IPS-18a (cell line): ENCODE measurements around the gene TREM2.
A peak's percentile ranks its signal among the peaks of the same experiment; 100 is the strongest.

Source experiments
- H3K27ac ChIP-seq: one replicate; pipeline ENCODE4 v1.5.1; 2013; ENCODE audit warnings: low read length
- H3K27me3 ChIP-seq: one replicate; pipeline ENCODE4 v1.6.1; 2013; ENCODE audit warnings: mild to moderate bottlenecking, low read length; ENCODE audit not compliant: control insufficient read depth, insufficient read depth
- H3K36me3 ChIP-seq: one replicate; pipeline ENCODE4 v1.6.1; 2013; ENCODE audit warnings: low read depth, low read length; ENCODE audit not compliant: control insufficient read depth
- H3K4me1 ChIP-seq: one replicate; pipeline ENCODE4 v1.6.1; 2013; ENCODE audit warnings: low read depth, low read length; ENCODE audit not compliant: control insufficient read depth
- H3K4me3 ChIP-seq: one replicate; pipeline ENCODE4 v1.5.1; 2013; ENCODE audit warnings: low read length
- H3K9ac ChIP-seq: one replicate; pipeline ENCODE4 v1.6.1; 2013; ENCODE audit warnings: mild to moderate bottlenecking, low read length, moderate library complexity
- H3K9me3 ChIP-seq: one replicate; pipeline ENCODE4 v1.6.1; 2013; ENCODE audit warnings: low read depth, low read length; ENCODE audit not compliant: control insufficient read depth

Gene TREM2

DNA sequence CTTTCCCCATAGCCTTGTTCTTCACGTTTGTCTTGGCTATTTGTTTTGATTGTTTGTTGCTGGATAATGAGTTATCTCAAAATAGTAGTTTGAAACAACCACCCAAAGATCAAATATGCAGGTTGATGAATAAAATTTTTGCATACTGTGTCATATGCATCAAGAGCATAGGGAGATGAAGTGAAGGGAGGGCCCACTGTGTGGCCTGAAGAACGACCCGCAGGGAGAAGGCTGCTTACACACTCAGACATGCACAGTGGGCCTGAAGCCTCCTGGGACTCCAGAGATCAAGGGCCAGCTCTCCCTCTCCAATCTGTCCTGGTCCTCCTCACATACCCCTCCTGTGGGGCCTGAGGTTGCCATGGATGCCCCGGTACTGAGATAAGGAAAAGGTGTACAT, 16.2 kb upstream of the TREM2 start:
- Histone ChIP-seq H3K9ac (no peak overlapping the region), H3K36me3 (no peaks in the 10 kb centered on the region), H3K27ac (no peak overlapping the region), H3K4me3 (no peak overlapping the region), H3K9me3 (no peaks in the 10 kb centered on the region), H3K4me1 (no peaks in the 10 kb centered on the region), H3K27me3 (no peaks in the 10 kb centered on the region)

DNA sequence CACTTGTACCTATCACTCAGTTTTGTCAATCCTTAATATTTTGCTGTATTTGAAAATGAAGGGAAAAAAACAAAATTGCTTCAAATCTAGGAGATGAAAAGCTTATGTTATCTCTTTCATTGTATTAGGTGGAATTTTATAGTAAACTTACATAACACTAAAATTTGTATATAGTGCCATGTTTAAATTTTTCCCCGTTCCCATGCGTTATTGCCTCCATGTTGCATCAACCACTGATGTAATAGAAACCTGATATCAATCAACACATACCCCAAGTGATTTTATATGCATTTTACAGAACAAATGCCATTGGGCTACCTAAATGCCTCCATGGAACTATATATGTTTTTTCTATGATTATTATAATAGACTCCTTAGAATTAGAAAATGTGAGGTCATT, 14.8 kb upstream of the TREM2 start:
- H3K27me3 ChIP-seq: no peaks in the 10 kb centered on the region
- no peak overlapping the region for H3K4me3 ChIP-seq
- H3K27ac ChIP-seq: no peak overlapping the region
- no peaks in the 10 kb centered on the region for H3K36me3 ChIP-seq
- H3K4me1 ChIP-seq: no peaks in the 10 kb centered on the region
- H3K9me3 ChIP-seq: no peaks in the 10 kb centered on the region
- H3K9ac ChIP-seq: no peak overlapping the region

- no peaks in the 10 kb centered on the region for H3K36me3 ChIP-seq
- no peak overlapping the region for H3K27ac ChIP-seq
- H3K9ac ChIP-seq: no peak overlapping the region
- no peaks in the 10 kb centered on the region for H3K27me3 ChIP-seq
- H3K4me3 ChIP-seq: no peak overlapping the region
- H3K4me1 ChIP-seq: no peaks in the 10 kb centered on the region
- H3K9me3 ChIP-seq: no peaks in the 10 kb centered on the region
These were observed 14.4 kb upstream of the TREM2 start for GRCh38 chr6:41177287-41177686.

- Histone ChIP-seq H3K27ac (no peak overlapping the region), H3K27me3 (no peaks in the 10 kb centered on the region), H3K4me1 (peaks cover 7% of the 10 kb centered on the region), H3K36me3 (no peaks in the 10 kb centered on the region), H3K4me3 (no peak overlapping the region), H3K9me3 (no peaks in the 10 kb centered on the region), H3K9ac (no peak overlapping the region)
These were observed 13.3 kb upstream of the TREM2 start for GRCh38 chr6:41176189-41176588.

DNA sequence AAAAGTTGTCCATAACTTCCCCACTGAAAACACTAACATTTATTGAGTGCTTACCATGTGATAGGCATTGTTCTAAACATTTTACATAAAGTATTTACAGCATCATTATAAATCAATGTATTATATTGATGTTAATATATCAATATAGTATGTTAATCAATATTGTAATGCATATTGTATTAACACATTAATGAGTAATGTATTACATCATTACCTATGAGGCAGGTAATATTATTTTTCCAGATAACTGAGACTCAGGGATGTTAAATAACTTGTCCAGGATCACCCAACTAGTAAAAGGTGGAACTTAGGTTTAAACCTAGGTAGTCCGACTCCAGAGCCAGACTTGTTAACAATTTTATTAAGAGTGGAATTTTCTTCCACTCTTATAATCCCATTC, 12.2 kb upstream of the TREM2 start:
- Histone ChIP-seq H3K4me3 (no peak overlapping the region), H3K4me1 (peaks cover 18% of the 10 kb centered on the region), H3K9me3 (no peaks in the 10 kb centered on the region), H3K36me3 (no peaks in the 10 kb centered on the region), H3K9ac (no peak overlapping the region), H3K27me3 (no peaks in the 10 kb centered on the region), H3K27ac (no peak overlapping the region)

GRCh38 chr6:41174610-41175009, 11.7 kb upstream of the TREM2 start:
- no peaks in the 10 kb centered on the region for H3K9me3 ChIP-seq
- peaks cover 19% of the 10 kb centered on the region for H3K4me1 ChIP-seq
- H3K27me3 ChIP-seq: no peaks in the 10 kb centered on the region
- H3K27ac ChIP-seq: no peak overlapping the region
- no peak overlapping the region for H3K9ac ChIP-seq
- no peaks in the 10 kb centered on the region for H3K36me3 ChIP-seq
- no peak overlapping the region for H3K4me3 ChIP-seq

GRCh38 chr6:41171908-41172307, 9.0 kb upstream of the TREM2 start:
- Histone ChIP-seq H3K9ac (no peak overlapping the region), H3K9me3 (no peaks in the 10 kb centered on the region), H3K27me3 (no peaks in the 10 kb centered on the region), H3K36me3 (no peaks in the 10 kb centered on the region), H3K4me3 (peak overlapping the region; percentile 7), H3K27ac (peak overlapping the region; percentile 85), H3K4me1 (peaks cover 19% of the 10 kb centered on the region)

DNA sequence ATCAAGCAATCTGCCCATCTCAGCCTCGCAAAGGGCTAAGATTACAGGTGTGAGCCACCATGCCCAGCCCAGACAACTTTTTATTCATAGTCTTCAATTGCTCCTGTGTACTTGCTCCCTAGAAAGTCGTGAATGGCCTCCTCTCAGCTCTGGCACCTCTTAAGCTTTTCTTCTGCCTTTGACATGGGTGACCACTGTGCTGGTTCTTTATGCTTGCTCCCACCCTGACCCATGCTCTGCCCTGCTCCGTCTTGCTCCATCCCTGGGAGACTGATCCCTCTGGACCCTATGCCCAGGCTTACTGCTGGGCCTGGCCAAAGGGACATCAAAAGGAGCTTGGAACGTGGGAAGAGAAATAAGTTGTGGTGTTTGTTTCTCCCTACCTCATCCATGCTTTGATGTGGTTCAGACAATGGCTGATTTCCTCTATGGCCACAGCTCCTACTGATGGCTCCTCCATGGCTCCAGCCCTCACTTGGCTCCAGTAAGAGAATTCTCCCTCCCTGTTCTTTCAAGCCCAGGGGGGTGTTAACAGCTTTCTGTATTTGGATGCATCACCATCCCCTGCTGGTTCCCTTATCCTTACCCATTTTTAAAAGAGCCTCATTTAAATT, 7.7 kb upstream of the TREM2 start:
- no peak overlapping the region for H3K27ac ChIP-seq
- no peaks in the 10 kb centered on the region for H3K9me3 ChIP-seq
- no peak overlapping the region for H3K4me3 ChIP-seq
- no peaks in the 10 kb centered on the region for H3K36me3 ChIP-seq
- H3K9ac ChIP-seq: no peak overlapping the region
- peaks cover 19% of the 10 kb centered on the region for H3K4me1 ChIP-seq
- H3K27me3 ChIP-seq: no peaks in the 10 kb centered on the region

DNA sequence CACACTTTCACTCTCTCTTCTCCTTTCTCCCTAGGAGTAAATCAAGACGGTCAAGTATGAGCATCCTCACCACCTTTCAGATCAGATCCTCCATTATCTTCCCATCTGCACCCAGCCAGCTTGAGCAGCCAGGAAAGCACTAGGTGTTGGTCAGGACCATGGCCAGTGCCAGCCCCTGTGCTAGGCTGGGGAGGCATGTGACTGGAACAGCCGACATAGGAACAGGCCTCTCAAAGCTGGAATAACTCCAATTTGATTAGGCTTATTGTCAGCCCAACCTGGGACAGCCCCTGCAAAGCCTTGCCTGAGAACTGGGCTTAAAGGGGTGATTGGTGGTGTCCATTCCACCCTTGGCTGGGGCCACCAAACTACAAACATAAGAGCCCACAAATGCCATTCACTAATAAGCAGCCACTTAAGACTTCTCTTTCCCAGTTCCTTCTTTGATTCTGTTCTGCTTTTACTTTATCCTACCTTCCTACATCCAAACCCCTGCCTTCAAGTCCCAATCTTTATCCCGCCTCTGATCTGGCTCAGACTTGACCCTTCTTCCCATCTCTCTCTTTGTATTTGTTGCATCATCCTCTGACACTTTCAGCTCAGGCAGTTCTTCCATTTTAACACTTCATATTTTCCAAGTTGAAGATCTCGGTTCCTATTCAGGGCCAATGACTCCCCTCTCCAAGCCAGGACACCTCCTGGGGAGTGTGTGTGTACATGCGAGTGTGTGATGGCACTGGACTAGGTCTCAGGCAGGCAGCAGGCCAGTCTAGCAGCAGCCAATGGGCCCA, 4.5 kb upstream of the TREM2 start:
- Histone ChIP-seq H3K9ac (no peak overlapping the region), H3K27ac (no peak overlapping the region), H3K27me3 (no peaks in the 10 kb centered on the region), H3K36me3 (no peaks in the 10 kb centered on the region), H3K9me3 (no peaks in the 10 kb centered on the region), H3K4me3 (no peak overlapping the region), H3K4me1 (peaks cover 19% of the 10 kb centered on the region)

DNA sequence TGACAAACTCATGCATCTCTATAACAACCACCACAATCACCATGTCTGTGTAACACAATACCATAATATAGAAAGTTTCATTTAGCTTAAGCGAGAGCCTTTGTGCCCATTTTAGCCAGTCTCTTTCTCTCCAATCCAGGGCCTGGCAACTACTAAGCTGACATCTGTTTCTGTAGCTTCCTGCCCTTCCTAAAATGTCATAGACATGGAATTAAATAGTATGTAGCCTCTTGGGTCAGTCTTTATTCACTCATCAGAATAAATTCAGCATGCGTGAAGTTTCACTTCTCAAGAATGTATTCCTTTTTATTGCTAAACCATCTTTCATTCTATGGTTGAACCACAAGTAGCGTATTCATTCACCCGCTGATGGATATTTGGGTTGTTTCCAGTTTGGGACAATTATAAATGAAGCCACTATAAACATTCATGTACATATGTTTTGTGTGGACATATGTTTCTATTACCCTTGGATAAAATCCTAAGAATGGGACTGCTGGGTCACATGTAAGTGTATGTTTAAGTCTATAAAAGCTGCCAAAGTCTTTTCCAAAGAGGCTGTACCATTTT, 1.7 kb upstream of the TREM2 start:
- Histone ChIP-seq H3K4me3 (no peak overlapping the region), H3K4me1 (no peaks in the 10 kb centered on the region), H3K27ac (no peak overlapping the region), H3K27me3 (no peaks in the 10 kb centered on the region), H3K9ac (no peak overlapping the region), H3K9me3 (no peaks in the 10 kb centered on the region), H3K36me3 (no peaks in the 10 kb centered on the region)

DNA sequence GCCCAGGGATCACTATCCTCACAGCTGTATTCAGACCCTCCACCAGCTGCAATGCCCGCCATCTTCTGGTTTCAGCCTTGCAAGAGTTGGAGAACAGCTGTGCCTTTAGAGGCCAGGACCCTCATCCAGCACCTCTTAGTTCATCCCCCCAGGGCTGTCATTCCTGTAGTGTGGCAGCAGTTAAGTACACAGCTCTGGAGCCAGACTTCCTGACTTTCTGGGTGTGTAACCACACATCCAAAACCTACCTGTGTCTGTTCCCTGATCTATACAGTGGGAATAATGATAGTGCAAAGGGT, 452 bp upstream of the TREM2 start:
- Histone ChIP-seq H3K27ac (no peak overlapping the region), H3K4me3 (no peak overlapping the region), H3K9me3 (no peaks in the 10 kb centered on the region), H3K36me3 (no peaks in the 10 kb centered on the region), H3K9ac (no peak overlapping the region), H3K27me3 (no peaks in the 10 kb centered on the region), H3K4me1 (no peaks in the 10 kb centered on the region)
